Nephron progenitor cell (in vitro differentiated cells): Measurements from ENCODE around the gene CCDC170.
A peak's percentile ranks its signal among the peaks of the same experiment; 100 is the strongest.
"Not testable (repeated sequence)": the region's sequence is repeated elsewhere in the genome, so short reads cannot be mapped to it uniquely, and the experiment has no call there.

Experiments used
- DNase-seq: peaks from one replicate; pipeline ENCODE4 v3.0.0; 2021
- H3K27ac Mint-ChIP-seq: 2 replicates; pipeline ENCODE4 v1.8.0; 2021; ENCODE audit warnings: mild to moderate bottlenecking, moderate library complexity, mixed read lengths
- H3K27me3 Mint-ChIP-seq: 2 replicates; pipeline ENCODE4 v1.8.0; 2021; ENCODE audit warnings: mild to moderate bottlenecking, low read depth, mixed read lengths; ENCODE audit not compliant: poor library complexity
- H3K36me3 Mint-ChIP-seq: 2 replicates; pipeline ENCODE4 v1.8.0; 2021; ENCODE audit warnings: low read depth, mixed read lengths
- H3K4me1 Mint-ChIP-seq: 2 replicates; pipeline ENCODE4 v1.8.0; 2021; ENCODE audit warnings: mixed read lengths
- H3K4me3 Mint-ChIP-seq: 2 replicates; pipeline ENCODE4 v1.8.0; 2021; ENCODE audit warnings: mild to moderate bottlenecking, moderate library complexity, mixed read lengths
- H3K9me3 Mint-ChIP-seq: 2 replicates; pipeline ENCODE4 v1.8.0; 2021; ENCODE audit warnings: mild to moderate bottlenecking, moderate library complexity, mixed read lengths
- CTCF ChIP-seq: fragments of 200-600 bp; sonication (generic); IDR thresholded peaks from 2 replicates; pipeline ENCODE4 v1.5.0; 2021; ENCODE audit warnings: antibody characterized with exemption

Gene CCDC170

GRCh38 chr6:151493804-151494234 is at the start of gene CCDC170:
Gene CCDC170, plus strand, starts transcription at chr6:151494017. Its CDS starts 112 bp downstream, at chr6:151494129.
- peak within 1 kb of the TSS; percentile 84 for H3K4me3 Mint-ChIP-seq
- H3K27me3 Mint-ChIP-seq: peaks cover 56% of the 10 kb centered on the region
- H3K36me3 Mint-ChIP-seq: no peaks in the 10 kb centered on the region
- H3K27ac Mint-ChIP-seq: no peak within 1 kb of the TSS
- TF ChIP-seq CTCF: no peak
- H3K4me1 Mint-ChIP-seq: peaks cover 5% of the 10 kb centered on the region
- DNase-seq: peak; percentile 76
- peaks cover 3% of the 10 kb centered on the region for H3K9me3 Mint-ChIP-seq

GRCh38 chr6:151445482-151445881 is 48.3 kb upstream of the CCDC170 start:
- TF ChIP-seq CTCF: no peak
- peaks cover 2% of the 10 kb centered on the region for H3K27me3 Mint-ChIP-seq
- no peak for DNase-seq
- peaks cover 21% of the 10 kb centered on the region for H3K4me1 Mint-ChIP-seq
- H3K4me3 Mint-ChIP-seq: no peak overlapping the region
- H3K27ac Mint-ChIP-seq: no peak overlapping the region
- peaks cover 6% of the 10 kb centered on the region for H3K9me3 Mint-ChIP-seq
- peaks cover 34% of the 10 kb centered on the region for H3K36me3 Mint-ChIP-seq

GRCh38 chr6:151447237-151447636 is 46.6 kb upstream of the CCDC170 start:
- peaks cover 25% of the 10 kb centered on the region for H3K4me1 Mint-ChIP-seq
- H3K27me3 Mint-ChIP-seq: peaks cover 2% of the 10 kb centered on the region
- no peak for TF ChIP-seq CTCF
- H3K27ac Mint-ChIP-seq: peak overlapping the region; percentile 80
- peaks cover 34% of the 10 kb centered on the region for H3K36me3 Mint-ChIP-seq
- H3K4me3 Mint-ChIP-seq: no peak overlapping the region
- peaks cover 21% of the 10 kb centered on the region for H3K9me3 Mint-ChIP-seq
- DNase-seq: no peak

GRCh38 chr6:151448623-151449022 is 45.2 kb upstream of the CCDC170 start:
- Mint-ChIP-seq H3K27ac (no peak overlapping the region), H3K4me3 (no peak overlapping the region), H3K4me1 (peaks cover 23% of the 10 kb centered on the region), H3K36me3 (peaks cover 32% of the 10 kb centered on the region), H3K27me3 (peaks cover 2% of the 10 kb centered on the region), H3K9me3 (peaks cover 21% of the 10 kb centered on the region)
- no peak for TF ChIP-seq CTCF
- DNase-seq: no peak

GRCh38 chr6:151450928-151451327 is 42.9 kb upstream of the CCDC170 start:
- Mint-ChIP-seq H3K4me3 (peak overlapping the region; percentile 96), H3K27ac (peak overlapping the region; percentile 98), H3K9me3 (peaks cover 21% of the 10 kb centered on the region), H3K4me1 (peaks cover 39% of the 10 kb centered on the region), H3K36me3 (peaks cover 29% of the 10 kb centered on the region)
- H3K27me3 Mint-ChIP-seq, DNase-seq: not testable (repeated sequence)

- no peak for TF ChIP-seq CTCF
- Mint-ChIP-seq H3K27ac (peak overlapping the region; percentile 98), H3K36me3 (peaks cover 29% of the 10 kb centered on the region), H3K4me3 (peak overlapping the region; percentile 96), H3K9me3 (peaks cover 21% of the 10 kb centered on the region), H3K27me3 (peaks cover 2% of the 10 kb centered on the region), H3K4me1 (peaks cover 45% of the 10 kb centered on the region)
- no peak for DNase-seq
Observed at GRCh38 chr6:151451417-151451949, 42.3 kb upstream of the CCDC170 start.
